ENCODE results near the gene CCDC196.
A peak's percentile ranks its signal among the peaks of the same experiment; 100 is the strongest.

CCDC196 gene

DNA sequence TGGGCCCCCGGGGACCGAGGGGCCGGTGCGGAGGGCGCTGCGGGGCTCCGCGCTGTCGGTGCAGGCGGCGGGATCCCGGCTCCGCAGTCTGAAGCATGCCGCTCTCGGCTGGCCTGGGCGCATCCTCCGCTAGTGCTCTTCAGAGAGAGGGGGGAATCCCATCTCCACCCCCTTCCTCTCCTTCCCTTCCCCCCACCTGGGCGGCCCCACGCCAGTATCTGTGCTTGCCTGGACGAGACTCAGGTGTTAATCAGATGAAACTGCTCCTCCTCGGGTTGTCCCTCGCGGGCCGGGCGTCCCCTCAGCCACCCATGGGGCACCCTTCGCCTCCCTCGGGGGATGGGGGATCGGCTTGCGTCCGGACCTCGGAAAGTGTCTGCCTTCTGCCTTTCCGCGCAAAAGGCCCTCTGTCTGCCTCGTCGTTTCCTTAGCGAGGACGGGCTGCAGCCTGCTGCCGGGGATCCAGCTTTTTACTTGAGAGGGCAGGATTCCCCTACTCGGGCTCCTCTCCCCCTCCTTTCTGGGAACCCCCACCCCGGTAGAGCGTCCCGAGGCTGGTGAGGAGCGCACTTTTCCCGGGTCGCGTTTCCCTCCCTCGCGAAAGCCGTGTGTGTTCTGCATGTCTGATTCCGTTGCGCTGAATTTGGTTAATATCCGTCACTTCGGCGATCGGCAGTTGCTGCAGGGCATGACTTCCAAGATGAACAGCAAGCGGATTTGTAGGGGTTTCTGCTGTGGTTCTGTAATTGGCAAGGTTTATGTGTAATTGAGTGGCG, 22.9 kb downstream of the CCDC196 start (continued):
- TF ChIP-seq, protein P1, sequence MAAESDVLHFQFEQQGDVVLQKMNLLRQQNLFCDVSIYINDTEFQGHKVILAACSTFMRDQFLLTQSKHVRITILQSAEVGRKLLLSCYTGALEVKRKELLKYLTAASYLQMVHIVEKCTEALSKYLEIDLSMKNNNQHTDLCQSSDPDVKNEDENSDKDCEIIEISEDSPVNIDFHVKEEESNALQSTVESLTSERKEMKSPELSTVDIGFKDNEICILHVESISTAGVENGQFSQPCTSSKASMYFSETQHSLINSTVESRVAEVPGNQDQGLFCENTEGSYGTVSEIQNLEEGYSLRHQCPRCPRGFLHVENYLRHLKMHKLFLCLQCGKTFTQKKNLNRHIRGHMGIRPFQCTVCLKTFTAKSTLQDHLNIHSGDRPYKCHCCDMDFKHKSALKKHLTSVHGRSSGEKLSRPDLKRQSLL (tag by site-specific recombination; IDR thresholded peaks at IDR 0.05) = no peak
- TF ChIP-seq, protein P2, sequence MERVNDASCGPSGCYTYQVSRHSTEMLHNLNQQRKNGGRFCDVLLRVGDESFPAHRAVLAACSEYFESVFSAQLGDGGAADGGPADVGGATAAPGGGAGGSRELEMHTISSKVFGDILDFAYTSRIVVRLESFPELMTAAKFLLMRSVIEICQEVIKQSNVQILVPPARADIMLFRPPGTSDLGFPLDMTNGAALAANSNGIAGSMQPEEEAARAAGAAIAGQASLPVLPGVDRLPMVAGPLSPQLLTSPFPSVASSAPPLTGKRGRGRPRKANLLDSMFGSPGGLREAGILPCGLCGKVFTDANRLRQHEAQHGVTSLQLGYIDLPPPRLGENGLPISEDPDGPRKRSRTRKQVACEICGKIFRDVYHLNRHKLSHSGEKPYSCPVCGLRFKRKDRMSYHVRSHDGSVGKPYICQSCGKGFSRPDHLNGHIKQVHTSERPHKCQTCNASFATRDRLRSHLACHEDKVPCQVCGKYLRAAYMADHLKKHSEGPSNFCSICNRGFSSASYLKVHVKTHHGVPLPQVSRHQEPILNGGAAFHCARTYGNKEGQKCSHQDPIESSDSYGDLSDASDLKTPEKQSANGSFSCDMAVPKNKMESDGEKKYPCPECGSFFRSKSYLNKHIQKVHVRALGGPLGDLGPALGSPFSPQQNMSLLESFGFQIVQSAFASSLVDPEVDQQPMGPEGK (tag by site-specific recombination; IDR thresholded peaks at IDR 0.05) = peak; percentile 53; the same call in 1 of the 2 replicates
- TF ChIP-seq ZNF473 (tag by site-specific recombination; IDR thresholded peaks at IDR 0.05) (no peak), ZNF626 (tag by site-specific recombination; IDR thresholded peaks at IDR 0.05) (no peak), ZNF138 (tag by site-specific recombination; IDR thresholded peaks at IDR 0.05; ENCODE audit: borderline replicate concordance) (no peak), ZNF600 (tag by site-specific recombination; IDR thresholded peaks at IDR 0.05) (peak; percentile 85), GFI1B (tag by site-specific recombination; IDR thresholded peaks at IDR 0.05) (no peak), KLF10 (tag by site-specific recombination; IDR thresholded peaks at IDR 0.05) (no peak), ZIC2 (tag by site-specific recombination; IDR thresholded peaks at IDR 0.05) (peak; percentile 69; the same call in 1 of the 2 replicates), ZNF843 (tag by site-specific recombination; IDR thresholded peaks at IDR 0.05) (no peak), ZNF423 (tag by site-specific recombination; IDR thresholded peaks at IDR 0.05) (peak; percentile 63; the same call in 1 of the 2 replicates), ZNF791 (tag by site-specific recombination; IDR thresholded peaks at IDR 0.05) (no peak), MZF1 (tag by site-specific recombination; IDR thresholded peaks at IDR 0.05; ENCODE audit: borderline replicate concordance) (peak; percentile 69), MEIS1 (CRISPR knock-in tag; IDR thresholded peaks at IDR 0.05; ENCODE audit: borderline replicate concordance) (no peak)
- TF ChIP-seq, protein P3, sequence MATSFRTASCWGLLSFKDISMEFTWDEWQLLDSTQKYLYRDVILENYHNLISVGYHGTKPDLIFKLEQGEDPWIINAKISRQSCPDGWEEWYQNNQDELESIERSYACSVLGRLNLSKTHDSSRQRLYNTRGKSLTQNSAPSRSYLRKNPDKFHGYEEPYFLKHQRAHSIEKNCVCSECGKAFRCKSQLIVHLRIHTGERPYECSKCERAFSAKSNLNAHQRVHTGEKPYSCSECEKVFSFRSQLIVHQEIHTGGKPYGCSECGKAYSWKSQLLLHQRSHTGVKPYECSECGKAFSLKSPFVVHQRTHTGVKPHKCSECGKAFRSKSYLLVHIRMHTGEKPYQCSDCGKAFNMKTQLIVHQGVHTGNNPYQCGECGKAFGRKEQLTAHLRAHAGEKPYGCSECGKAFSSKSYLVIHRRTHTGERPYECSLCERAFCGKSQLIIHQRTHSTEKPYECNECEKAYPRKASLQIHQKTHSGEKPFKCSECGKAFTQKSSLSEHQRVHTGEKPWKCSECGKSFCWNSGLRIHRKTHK (tag by site-specific recombination; IDR thresholded peaks at IDR 0.05) = no peak
- TF ChIP-seq, protein P4, sequence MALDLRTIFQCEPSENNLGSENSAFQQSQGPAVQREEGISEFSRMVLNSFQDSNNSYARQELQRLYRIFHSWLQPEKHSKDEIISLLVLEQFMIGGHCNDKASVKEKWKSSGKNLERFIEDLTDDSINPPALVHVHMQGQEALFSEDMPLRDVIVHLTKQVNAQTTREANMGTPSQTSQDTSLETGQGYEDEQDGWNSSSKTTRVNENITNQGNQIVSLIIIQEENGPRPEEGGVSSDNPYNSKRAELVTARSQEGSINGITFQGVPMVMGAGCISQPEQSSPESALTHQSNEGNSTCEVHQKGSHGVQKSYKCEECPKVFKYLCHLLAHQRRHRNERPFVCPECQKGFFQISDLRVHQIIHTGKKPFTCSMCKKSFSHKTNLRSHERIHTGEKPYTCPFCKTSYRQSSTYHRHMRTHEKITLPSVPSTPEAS (tag by site-specific recombination; IDR thresholded peaks at IDR 0.05) = no peak
- TF ChIP-seq, protein P5, sequence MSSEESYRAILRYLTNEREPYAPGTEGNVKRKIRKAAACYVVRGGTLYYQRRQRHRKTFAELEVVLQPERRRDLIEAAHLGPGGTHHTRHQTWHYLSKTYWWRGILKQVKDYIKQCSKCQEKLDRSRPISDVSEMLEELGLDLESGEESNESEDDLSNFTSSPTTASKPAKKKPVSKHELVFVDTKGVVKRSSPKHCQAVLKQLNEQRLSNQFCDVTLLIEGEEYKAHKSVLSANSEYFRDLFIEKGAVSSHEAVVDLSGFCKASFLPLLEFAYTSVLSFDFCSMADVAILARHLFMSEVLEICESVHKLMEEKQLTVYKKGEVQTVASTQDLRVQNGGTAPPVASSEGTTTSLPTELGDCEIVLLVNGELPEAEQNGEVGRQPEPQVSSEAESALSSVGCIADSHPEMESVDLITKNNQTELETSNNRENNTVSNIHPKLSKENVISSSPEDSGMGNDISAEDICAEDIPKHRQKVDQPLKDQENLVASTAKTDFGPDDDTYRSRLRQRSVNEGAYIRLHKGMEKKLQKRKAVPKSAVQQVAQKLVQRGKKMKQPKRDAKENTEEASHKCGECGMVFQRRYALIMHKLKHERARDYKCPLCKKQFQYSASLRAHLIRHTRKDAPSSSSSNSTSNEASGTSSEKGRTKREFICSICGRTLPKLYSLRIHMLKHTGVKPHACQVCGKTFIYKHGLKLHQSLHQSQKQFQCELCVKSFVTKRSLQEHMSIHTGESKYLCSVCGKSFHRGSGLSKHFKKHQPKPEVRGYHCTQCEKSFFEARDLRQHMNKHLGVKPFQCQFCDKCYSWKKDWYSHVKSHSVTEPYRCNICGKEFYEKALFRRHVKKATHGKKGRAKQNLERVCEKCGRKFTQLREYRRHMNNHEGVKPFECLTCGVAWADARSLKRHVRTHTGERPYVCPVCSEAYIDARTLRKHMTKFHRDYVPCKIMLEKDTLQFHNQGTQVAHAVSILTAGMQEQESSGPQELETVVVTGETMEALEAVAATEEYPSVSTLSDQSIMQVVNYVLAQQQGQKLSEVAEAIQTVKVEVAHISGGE (tag by site-specific recombination; conservative IDR thresholded peaks at IDR 0.05; ENCODE audit: low read depth) = peak; percentile 21; the same call in 1 of the 2 replicates
- TF ChIP-seq, protein P6, sequence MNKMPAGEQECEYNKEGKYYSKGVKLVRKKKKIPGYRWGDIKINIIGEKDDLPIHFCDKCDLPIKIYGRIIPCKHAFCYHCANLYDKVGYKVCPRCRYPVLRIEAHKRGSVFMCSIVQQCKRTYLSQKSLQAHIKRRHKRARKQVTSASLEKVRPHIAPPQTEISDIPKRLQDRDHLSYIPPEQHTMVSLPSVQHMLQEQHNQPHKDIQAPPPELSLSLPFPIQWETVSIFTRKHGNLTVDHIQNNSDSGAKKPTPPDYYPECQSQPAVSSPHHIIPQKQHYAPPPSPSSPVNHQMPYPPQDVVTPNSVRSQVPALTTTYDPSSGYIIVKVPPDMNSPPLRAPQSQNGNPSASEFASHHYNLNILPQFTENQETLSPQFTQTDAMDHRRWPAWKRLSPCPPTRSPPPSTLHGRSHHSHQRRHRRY (tag by site-specific recombination; IDR thresholded peaks at IDR 0.05) = no peak
- TF ChIP-seq, protein P7, sequence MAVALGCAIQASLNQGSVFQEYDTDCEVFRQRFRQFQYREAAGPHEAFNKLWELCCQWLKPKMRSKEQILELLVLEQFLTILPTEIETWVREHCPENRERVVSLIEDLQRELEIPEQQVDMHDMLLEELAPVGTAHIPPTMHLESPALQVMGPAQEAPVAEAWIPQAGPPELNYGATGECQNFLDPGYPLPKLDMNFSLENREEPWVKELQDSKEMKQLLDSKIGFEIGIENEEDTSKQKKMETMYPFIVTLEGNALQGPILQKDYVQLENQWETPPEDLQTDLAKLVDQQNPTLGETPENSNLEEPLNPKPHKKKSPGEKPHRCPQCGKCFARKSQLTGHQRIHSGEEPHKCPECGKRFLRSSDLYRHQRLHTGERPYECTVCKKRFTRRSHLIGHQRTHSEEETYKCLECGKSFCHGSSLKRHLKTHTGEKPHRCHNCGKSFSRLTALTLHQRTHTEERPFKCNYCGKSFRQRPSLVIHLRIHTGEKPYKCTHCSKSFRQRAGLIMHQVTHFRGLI (tag by site-specific recombination; IDR thresholded peaks at IDR 0.05) = no peak
- TF ChIP-seq, protein P8, sequence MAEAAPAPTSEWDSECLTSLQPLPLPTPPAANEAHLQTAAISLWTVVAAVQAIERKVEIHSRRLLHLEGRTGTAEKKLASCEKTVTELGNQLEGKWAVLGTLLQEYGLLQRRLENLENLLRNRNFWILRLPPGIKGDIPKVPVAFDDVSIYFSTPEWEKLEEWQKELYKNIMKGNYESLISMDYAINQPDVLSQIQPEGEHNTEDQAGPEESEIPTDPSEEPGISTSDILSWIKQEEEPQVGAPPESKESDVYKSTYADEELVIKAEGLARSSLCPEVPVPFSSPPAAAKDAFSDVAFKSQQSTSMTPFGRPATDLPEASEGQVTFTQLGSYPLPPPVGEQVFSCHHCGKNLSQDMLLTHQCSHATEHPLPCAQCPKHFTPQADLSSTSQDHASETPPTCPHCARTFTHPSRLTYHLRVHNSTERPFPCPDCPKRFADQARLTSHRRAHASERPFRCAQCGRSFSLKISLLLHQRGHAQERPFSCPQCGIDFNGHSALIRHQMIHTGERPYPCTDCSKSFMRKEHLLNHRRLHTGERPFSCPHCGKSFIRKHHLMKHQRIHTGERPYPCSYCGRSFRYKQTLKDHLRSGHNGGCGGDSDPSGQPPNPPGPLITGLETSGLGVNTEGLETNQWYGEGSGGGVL (tag by site-specific recombination; IDR thresholded peaks at IDR 0.05) = peak; percentile 92
- TF ChIP-seq, protein P9, sequence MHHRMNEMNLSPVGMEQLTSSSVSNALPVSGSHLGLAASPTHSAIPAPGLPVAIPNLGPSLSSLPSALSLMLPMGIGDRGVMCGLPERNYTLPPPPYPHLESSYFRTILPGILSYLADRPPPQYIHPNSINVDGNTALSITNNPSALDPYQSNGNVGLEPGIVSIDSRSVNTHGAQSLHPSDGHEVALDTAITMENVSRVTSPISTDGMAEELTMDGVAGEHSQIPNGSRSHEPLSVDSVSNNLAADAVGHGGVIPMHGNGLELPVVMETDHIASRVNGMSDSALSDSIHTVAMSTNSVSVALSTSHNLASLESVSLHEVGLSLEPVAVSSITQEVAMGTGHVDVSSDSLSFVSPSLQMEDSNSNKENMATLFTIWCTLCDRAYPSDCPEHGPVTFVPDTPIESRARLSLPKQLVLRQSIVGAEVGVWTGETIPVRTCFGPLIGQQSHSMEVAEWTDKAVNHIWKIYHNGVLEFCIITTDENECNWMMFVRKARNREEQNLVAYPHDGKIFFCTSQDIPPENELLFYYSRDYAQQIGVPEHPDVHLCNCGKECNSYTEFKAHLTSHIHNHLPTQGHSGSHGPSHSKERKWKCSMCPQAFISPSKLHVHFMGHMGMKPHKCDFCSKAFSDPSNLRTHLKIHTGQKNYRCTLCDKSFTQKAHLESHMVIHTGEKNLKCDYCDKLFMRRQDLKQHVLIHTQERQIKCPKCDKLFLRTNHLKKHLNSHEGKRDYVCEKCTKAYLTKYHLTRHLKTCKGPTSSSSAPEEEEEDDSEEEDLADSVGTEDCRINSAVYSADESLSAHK (tag by site-specific recombination; IDR thresholded peaks at IDR 0.05) = peak; percentile 48; the same call in 1 of the 2 replicates
